ENCODE results near the gene NPEPL1.

The NPEPL1 gene

GRCh38 chr20:58710481-58711265 is 18.1 kb downstream of the NPEPL1 start:
- TF ChIP-seq CTCF (IDR thresholded peaks at IDR 0.05; ENCODE audit: extremely low read depth, insufficient read depth, missing control alignments), result no peak
- DNase-seq (ENCODE audit: low spot score), result no peak
- in situ Hi-C loops (cut with MboI; ENCODE audit: low pct_unique_long_range_greater_than_20kb, low sequenced_read_pairs, unreplicated experiment), result no loop called here

GRCh38 chr20:58711266-58712051 is 18.9 kb downstream of the NPEPL1 start:
- no peak for TF ChIP-seq CTCF (IDR thresholded peaks at IDR 0.05; ENCODE audit: extremely low read depth, insufficient read depth, missing control alignments)
- DNase-seq (ENCODE audit: low spot score), result no peak
- in situ Hi-C loops (cut with MboI; ENCODE audit: low pct_unique_long_range_greater_than_20kb, low sequenced_read_pairs, unreplicated experiment), result no loop called here

GRCh38 chr20:58712151-58712791 is 19.7 kb downstream of the NPEPL1 start:
- in situ Hi-C loops (cut with MboI; ENCODE audit: low pct_unique_long_range_greater_than_20kb, low sequenced_read_pairs, unreplicated experiment), result no loop called here
- no peak for DNase-seq (ENCODE audit: low spot score)
- TF ChIP-seq CTCF (IDR thresholded peaks at IDR 0.05; ENCODE audit: extremely low read depth, insufficient read depth, missing control alignments), result no peak

DNA sequence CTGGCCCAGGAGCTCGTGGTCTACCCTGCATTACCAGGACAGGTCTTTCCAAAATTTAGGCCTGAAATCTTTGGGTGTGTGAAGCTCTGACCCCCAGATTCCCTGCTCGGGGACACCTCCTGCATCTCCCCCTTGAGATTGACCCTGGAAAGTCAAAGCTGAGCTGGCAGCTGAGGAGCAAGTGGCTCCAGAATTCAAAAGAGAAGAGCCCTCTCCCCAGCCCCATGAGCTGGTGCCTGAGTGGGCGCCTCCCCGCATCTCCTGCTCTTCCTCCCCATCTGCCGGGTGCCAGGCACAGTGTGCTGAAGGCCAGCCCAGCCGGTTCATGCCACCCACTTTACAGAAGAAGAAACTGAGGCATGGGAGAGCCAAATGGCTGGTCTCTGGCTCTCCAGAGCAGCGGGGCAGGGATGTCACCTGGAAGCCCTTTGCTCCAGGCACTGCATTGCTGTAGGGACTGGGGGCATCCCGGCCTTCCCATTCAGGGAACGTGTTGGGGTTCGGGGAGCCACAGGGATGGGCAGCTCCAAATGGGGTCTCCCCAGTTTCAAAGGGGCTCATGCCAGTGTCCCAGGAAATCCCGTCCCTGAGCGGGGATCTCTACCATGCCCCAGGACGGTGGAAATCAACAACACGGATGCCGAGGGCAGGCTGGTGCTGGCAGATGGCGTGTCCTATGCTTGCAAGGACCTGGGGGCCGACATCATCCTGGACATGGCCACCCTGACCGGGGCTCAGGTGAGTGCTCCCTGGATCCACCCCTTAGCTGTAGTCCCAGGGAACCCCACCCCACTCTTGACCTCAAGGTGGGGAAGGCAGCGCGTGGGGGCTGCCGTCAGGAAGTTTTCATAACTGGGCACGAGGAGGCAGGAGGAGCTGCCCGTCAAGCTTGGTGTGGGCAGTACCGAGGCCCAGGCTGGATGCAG is 20.5 kb downstream of the NPEPL1 start:
- no peak for TF ChIP-seq CTCF (IDR thresholded peaks at IDR 0.05; ENCODE audit: extremely low read depth, insufficient read depth, missing control alignments)
- in situ Hi-C loops (cut with MboI; ENCODE audit: low pct_unique_long_range_greater_than_20kb, low sequenced_read_pairs, unreplicated experiment), result no loop called here

DNA sequence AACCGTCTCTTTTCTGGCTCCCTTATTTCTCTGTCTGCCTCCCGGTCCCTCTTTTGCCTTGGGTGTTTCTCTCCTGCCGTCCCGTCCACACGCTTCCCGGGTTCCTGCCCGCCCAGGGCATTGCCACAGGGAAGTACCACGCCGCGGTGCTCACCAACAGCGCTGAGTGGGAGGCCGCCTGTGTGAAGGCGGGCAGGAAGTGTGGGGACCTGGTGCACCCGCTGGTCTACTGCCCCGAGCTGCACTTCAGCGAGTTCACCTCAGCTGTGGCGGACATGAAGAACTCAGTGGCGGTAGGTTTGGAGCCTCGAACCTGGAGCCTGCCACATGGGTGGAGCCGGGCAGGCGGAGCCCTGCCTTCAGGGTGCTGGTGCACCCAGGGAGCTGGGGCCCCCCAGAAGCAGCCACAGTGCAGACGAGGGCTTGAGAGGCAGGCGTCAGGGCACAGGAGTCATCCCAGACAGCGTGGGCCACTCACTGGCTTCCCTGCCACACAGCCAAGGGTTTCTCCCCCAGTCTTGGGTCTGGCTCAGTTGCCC is 21.3 kb downstream of the NPEPL1 start:
- in situ Hi-C loops (cut with MboI; ENCODE audit: low pct_unique_long_range_greater_than_20kb, low sequenced_read_pairs, unreplicated experiment), result no loop called here
- TF ChIP-seq CTCF (IDR thresholded peaks at IDR 0.05; ENCODE audit: extremely low read depth, insufficient read depth, missing control alignments), result no peak
- no peak for DNase-seq (ENCODE audit: low spot score)

More for the DNA sequence above, 20.5 kb downstream of the NPEPL1 start:
- DNase-seq (ENCODE audit: low spot score), result no peak
